Measurements from ENCODE around the gene NCAPD2. TPM values are rescaled to one million over a fixed set of nuclear protein-coding genes. Genes with fewer than 3 reads are reported as not detected.

NCAPD2 gene
- total and polyA plus RNA-seq, 12 donors = 6.6 to 33.9 (median 20.9) TPM

GRCh38 chr12:6573001-6573400 lies 79.1 kb downstream of the NCAPD2 start:
- TF ChIP-seq POLR2A (IDR thresholded peaks at IDR 0.05) = no peak
- no peak for TF ChIP-seq CTCF (IDR thresholded peaks at IDR 0.05)
- DNase-seq = no peak
- Histone ChIP-seq H3K9me3 (replicated peaks in 1 of 3) (no peaks in the 10 kb centered on the region), H3K4me1 (replicated peaks in 1 of 2) (peaks cover 5 to 7% of the 10 kb centered on the region in 2 donors), H3K36me3 (replicated peaks in 1 of 2) (peaks cover 0 to 88% of the 10 kb centered on the region in 2 donors), H3K27ac (no peak overlapping the region), H3K4me3 (no peak overlapping the region), H3K27me3 (no peaks in the 10 kb centered on the region)
- intact Hi-C loops (cut with DNase I) = no loop called here
- 89 to 94% (median 92%) methylated on average over 8 of the region's 8 CpGs for WGBS, 4 donors

GRCh38 chr12:6574576-6575295 lies 80.8 kb downstream of the NCAPD2 start:
- intact Hi-C loops (cut with DNase I) = no loop called here
- TF ChIP-seq CTCF (IDR thresholded peaks at IDR 0.05) (no peak), POLR2A (IDR thresholded peaks at IDR 0.05) (no peak)
- H3K36me3 ChIP-seq (replicated peaks in 1 of 2) = peaks cover 0 to 100% of the 10 kb centered on the region in 2 donors
- no peak overlapping the region for H3K27ac ChIP-seq
- H3K4me3 ChIP-seq = no peak overlapping the region
- no peaks in the 10 kb centered on the region for H3K4me1 ChIP-seq (replicated peaks in 1 of 2)
- no peak for DNase-seq
- no peaks in the 10 kb centered on the region for H3K9me3 ChIP-seq (replicated peaks in 1 of 3)
- H3K27me3 ChIP-seq = no peaks in the 10 kb centered on the region
- 74 to 90% (median 88%) methylated on average over 4 of the region's 4 CpGs for WGBS, 4 donors

- no peak for DNase-seq
- Histone ChIP-seq H3K27me3 (no peaks in the 10 kb centered on the region), H3K9me3 (replicated peaks in 1 of 3) (no peaks in the 10 kb centered on the region), H3K36me3 (replicated peaks in 1 of 2) (peaks cover 0 to 100% of the 10 kb centered on the region in 2 donors), H3K4me3 (no peak overlapping the region), H3K4me1 (replicated peaks in 1 of 2) (no peaks in the 10 kb centered on the region), H3K27ac (no peak overlapping the region)
- 82 to 90% (median 88%) methylated on average over 8 of the region's 8 CpGs for WGBS, 4 donors
- intact Hi-C loops (cut with DNase I) = no loop called here
- TF ChIP-seq CTCF (IDR thresholded peaks at IDR 0.05) = no peak
- TF ChIP-seq POLR2A (IDR thresholded peaks at IDR 0.05) = no peak
Observed at GRCh38 chr12:6575648-6576047, 81.7 kb downstream of the NCAPD2 start.

Small RNAs within 50 kb of the gene (small RNA-seq; reads per million reads assigned to genes)
- gene SCARNA11 = 176 to 264 reads per million in 2 donors

Other genes with a start within 250 kb of the NCAPD2 start
- 1 to 10 TPM in 2 of 9 donors, under 1 TPM in 6, not detected in 1; 0.06 to 1.9 (median 0.43) TPM for gene PLEKHG6, start 183.4 kb upstream of the NCAPD2 start, total RNA-seq
- 1 to 10 TPM in 1 of 3 donors, under 1 TPM in 1, not detected in 1; 0.32 to 5.8 TPM for gene PLEKHG6, start 183.4 kb upstream of the NCAPD2 start, polyA plus RNA-seq
- 100 to 1,000 TPM in 8 of 9 donors, 10 to 100 TPM in 1; 46.4 to 386 (median 261) TPM for gene TNFRSF1A, start 152.0 kb upstream of the NCAPD2 start, total RNA-seq
- gene TNFRSF1A, start 152.0 kb upstream of the NCAPD2 start, polyA plus RNA-seq = 100 to 1,000 TPM in 2 of 3 donors, 10 to 100 TPM in 1; 91.8 to 167 (median 160) TPM
- gene SCNN1A, start 118.5 kb upstream of the NCAPD2 start, total RNA-seq = 10 to 100 TPM in 7 of 9 donors, 1 to 10 TPM in 1, under 1 TPM in 1; 0.11 to 38.0 (median 13.7) TPM
- gene SCNN1A, start 118.5 kb upstream of the NCAPD2 start, polyA plus RNA-seq = 1 to 10 TPM; 4.3 to 5.3 (median 5.1) TPM
- gene LTBR, start 109.9 kb upstream of the NCAPD2 start, total RNA-seq = 100 to 1,000 TPM in 8 of 9 donors, 10 to 100 TPM in 1; 34.6 to 295 (median 158) TPM
- 100 to 1,000 TPM in 2 of 3 donors, 10 to 100 TPM in 1; 71.0 to 165 (median 119) TPM for gene LTBR, start 109.9 kb upstream of the NCAPD2 start, polyA plus RNA-seq
- 1 to 10 TPM in 2 of 9 donors, under 1 TPM in 6, not detected in 1; 0.11 to 8.9 (median 0.54) TPM for gene CD27, start 49.1 kb upstream of the NCAPD2 start, total RNA-seq
- gene CD27, start 49.1 kb upstream of the NCAPD2 start, polyA plus RNA-seq = 1 to 10 TPM in 2 of 3 donors, under 1 TPM in 1; 0.77 to 2.1 (median 1.1) TPM
- 10 to 100 TPM; 17.0 to 42.4 (median 33.8) TPM for gene TAPBPL, start 42.1 kb upstream of the NCAPD2 start, total RNA-seq
- gene TAPBPL, start 42.1 kb upstream of the NCAPD2 start, polyA plus RNA-seq = 10 to 100 TPM; 13.8 to 41.6 (median 26.5) TPM
- gene VAMP1, start 23.4 kb upstream of the NCAPD2 start, total RNA-seq = 10 to 100 TPM in 3 of 9 donors, 1 to 10 TPM in 6; 2.8 to 16.8 (median 8.8) TPM
- 10 to 100 TPM in 1 of 3 donors, 1 to 10 TPM in 2; 7.3 to 26.7 (median 9.6) TPM for gene VAMP1, start 23.4 kb upstream of the NCAPD2 start, polyA plus RNA-seq
- gene MRPL51, start 840 bp upstream of the NCAPD2 start, total RNA-seq = 100 to 1,000 TPM in 6 of 9 donors, 10 to 100 TPM in 3; 64.7 to 280 (median 164) TPM
- 100 to 1,000 TPM in 1 of 3 donors, 10 to 100 TPM in 2; 67.2 to 161 (median 83.3) TPM for gene MRPL51, start 840 bp upstream of the NCAPD2 start, polyA plus RNA-seq
- 1,000 to 10,000 TPM; 1,734 to 3,241 (median 2,275) TPM for gene GAPDH, start 40.4 kb downstream of the NCAPD2 start, total RNA-seq
- gene GAPDH, start 40.4 kb downstream of the NCAPD2 start, polyA plus RNA-seq = 1,000 to 10,000 TPM; 1,816 to 4,338 (median 3,953) TPM
- gene IFFO1, start 61.9 kb downstream of the NCAPD2 start, total RNA-seq = 10 to 100 TPM in 8 of 9 donors, 1 to 10 TPM in 1; 8.3 to 36.3 (median 27.5) TPM
- 10 to 100 TPM in 2 of 3 donors, 1 to 10 TPM in 1; 8.7 to 91.0 (median 79.2) TPM for gene IFFO1, start 61.9 kb downstream of the NCAPD2 start, polyA plus RNA-seq
- 10 to 100 TPM in 8 of 9 donors, 1 to 10 TPM in 1; 7.7 to 34.7 (median 27.0) TPM for gene NOP2, start 74.2 kb downstream of the NCAPD2 start, total RNA-seq
- 10 to 100 TPM; 43.2 to 95.5 (median 63.8) TPM for gene NOP2, start 74.2 kb downstream of the NCAPD2 start, polyA plus RNA-seq
- 100 to 1,000 TPM; 216 to 307 (median 246) TPM for gene CHD4, start 113.3 kb downstream of the NCAPD2 start, total RNA-seq
- 100 to 1,000 TPM; 152 to 505 (median 284) TPM for gene CHD4, start 113.3 kb downstream of the NCAPD2 start, polyA plus RNA-seq
- gene LPAR5, start 141.9 kb downstream of the NCAPD2 start, total RNA-seq = 10 to 100 TPM in 1 of 9 donors, 1 to 10 TPM in 7, under 1 TPM in 1; 0.28 to 11.6 (median 8.1) TPM
- gene LPAR5, start 141.9 kb downstream of the NCAPD2 start, polyA plus RNA-seq = 1 to 10 TPM; 1.3 to 2.2 (median 1.5) TPM
- 1 to 10 TPM in 7 of 9 donors, under 1 TPM in 2; 0.36 to 3.1 (median 1.4) TPM for gene ACRBP, start 153.3 kb downstream of the NCAPD2 start, total RNA-seq
- 1 to 10 TPM in 1 of 3 donors, under 1 TPM in 2; 0.91 to 2.8 (median 0.99) TPM for gene ACRBP, start 153.3 kb downstream of the NCAPD2 start, polyA plus RNA-seq
- 10 to 100 TPM; 22.6 to 87.6 (median 54.1) TPM for gene ING4, start 169.0 kb downstream of the NCAPD2 start, total RNA-seq
- 10 to 100 TPM; 31.6 to 40.1 (median 32.3) TPM for gene ING4, start 169.0 kb downstream of the NCAPD2 start, polyA plus RNA-seq
- 10 to 100 TPM; 19.9 to 67.2 (median 41.4) TPM for gene ZNF384, start 195.3 kb downstream of the NCAPD2 start, total RNA-seq
- gene ZNF384, start 195.3 kb downstream of the NCAPD2 start, polyA plus RNA-seq = 10 to 100 TPM; 45.5 to 71.2 (median 49.5) TPM
- 1 to 10 TPM in 1 of 9 donors, under 1 TPM in 5, not detected in 3; 0.11 to 4.6 (median 0.45) TPM for gene PIANP, start 206.7 kb downstream of the NCAPD2 start, total RNA-seq
- 1 to 10 TPM; 2.4 to 5.2 (median 3.5) TPM for gene PIANP, start 206.7 kb downstream of the NCAPD2 start, polyA plus RNA-seq
- 100 to 1,000 TPM in 1 of 9 donors, 10 to 100 TPM in 8; 56.5 to 105 (median 83.2) TPM for gene COPS7A, start 229.9 kb downstream of the NCAPD2 start, total RNA-seq
- gene COPS7A, start 229.9 kb downstream of the NCAPD2 start, polyA plus RNA-seq = 10 to 100 TPM; 46.5 to 85.1 (median 50.6) TPM